GM18951 (cell line): ENCODE data around the gene LRRFIP1.

Experiments
- POLR2A ChIP-seq: IDR thresholded peaks from 4 replicates; pipeline ENCODE4 v1.6.1; 2011; ENCODE audit warnings: mild to moderate bottlenecking; ENCODE audit not compliant: insufficient read length, insufficient read depth; ENCODE audit errors: extremely low read depth
- in situ Hi-C: fragments of 300-500 bp; cut with MboI; formaldehyde crosslinking; loops from one replicate; pipeline ENCODE4 v1.12.0; 2022; ENCODE audit warnings: low sequenced_read_pairs, mixed read lengths, inconsistent platforms; ENCODE audit not compliant: unreplicated experiment

Gene LRRFIP1

DNA sequence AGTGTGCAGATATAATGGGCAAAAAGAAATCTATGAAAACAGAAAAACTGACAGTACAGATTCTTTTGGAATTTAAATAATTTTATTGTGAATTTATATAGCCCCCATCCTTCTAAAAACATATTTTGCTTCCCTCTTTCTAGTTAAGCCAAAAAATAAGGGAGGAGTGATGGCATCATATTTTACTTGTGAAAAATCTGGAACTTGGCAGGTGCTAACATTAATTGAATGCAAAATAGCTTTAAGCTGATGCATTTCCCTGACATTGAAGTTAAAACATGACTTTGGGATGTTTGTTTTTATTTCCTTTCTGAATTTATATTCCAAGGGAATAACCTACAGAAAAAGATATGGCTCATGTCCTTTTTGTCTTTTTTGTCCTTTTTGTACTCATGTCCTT, 88.6 kb downstream of the LRRFIP1 start:
- in situ Hi-C loops: no loop called here
- TF ChIP-seq POLR2A: no peak

DNA sequence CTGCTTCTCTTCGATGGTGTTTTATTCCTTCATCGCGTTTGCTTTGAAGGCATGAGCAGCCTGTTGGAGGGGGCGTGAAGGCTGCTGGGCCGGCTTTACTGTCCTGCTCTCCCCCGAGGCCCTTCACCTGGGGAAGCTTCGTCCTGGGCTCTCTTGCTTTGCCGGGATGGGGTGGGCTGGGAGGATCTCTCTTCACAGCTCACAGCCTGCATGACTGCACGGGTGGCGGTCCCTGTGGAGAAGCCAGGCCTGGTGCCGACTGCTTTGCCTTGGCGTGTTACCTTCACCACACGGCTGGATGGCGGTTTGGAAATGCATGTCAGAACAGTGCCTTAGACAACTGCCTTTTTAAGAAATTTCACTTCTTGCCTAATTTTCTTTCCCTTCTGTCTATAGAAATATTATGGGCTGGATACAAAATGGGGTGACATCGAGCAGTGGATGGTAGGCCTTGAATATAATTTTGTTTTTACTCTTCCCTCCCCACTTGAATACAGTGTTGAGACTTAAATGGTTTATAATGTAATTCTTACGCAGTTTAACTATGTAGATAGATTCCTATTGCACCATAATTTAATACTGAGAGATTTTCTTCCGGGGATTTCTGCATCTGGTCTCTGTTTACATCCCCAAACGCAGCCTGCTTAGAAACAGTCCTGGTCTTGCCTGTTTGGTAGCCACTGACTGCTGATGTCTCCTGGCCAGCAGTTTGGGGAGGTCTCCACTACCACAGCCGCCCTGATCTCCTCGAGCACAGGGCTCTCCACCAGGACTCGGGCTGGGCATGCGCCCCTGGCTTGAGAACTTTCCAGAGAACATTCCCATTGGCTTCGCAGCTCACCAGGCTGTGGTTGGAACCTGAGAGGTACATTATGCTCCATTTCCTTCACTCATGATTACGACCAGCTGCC, 90.2 kb downstream of the LRRFIP1 start:
- no peak for TF ChIP-seq POLR2A
- in situ Hi-C loops: no loop called here

DNA sequence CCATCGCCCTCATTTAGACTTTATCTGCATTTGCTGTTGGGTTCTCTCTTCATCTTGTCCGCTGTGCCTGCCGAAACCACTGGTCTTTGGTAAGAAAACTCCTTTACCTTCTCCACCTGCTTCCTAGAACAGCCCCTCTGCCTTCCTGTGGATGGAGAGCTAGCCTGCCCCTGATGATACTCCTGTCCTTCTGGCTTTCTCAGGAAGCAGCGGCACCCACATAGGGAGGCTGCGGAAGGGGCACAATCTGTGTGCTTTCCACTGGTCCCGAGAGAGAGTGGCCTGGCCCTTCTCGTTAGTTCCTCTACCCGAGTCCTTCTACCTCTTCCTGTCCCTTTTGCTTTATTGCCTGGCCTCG, 90.9 kb downstream of the LRRFIP1 start:
- TF ChIP-seq POLR2A: no peak
- in situ Hi-C loops: no loop called here

DNA sequence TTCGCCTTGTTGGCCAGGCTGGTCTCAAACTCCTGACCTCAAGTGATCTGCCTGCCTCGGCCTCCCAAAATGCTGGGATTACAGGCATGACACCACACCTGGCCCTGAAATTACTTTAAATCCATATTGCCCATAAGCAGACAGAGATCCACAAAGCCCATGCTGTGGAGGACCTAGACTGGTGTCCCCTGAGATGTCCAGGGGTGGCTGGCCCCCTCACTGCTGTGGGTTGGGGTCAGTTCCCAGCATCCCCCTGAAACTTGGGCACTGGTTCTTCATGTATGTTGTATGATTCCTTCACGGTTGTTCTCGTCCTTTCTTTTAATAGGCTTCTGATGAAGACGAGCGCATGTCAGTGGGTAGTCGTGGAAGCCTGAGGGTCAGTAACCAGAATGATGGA, 93.1 kb downstream of the LRRFIP1 start:
- in situ Hi-C loops: no loop called here
- TF ChIP-seq POLR2A: no peak

DNA sequence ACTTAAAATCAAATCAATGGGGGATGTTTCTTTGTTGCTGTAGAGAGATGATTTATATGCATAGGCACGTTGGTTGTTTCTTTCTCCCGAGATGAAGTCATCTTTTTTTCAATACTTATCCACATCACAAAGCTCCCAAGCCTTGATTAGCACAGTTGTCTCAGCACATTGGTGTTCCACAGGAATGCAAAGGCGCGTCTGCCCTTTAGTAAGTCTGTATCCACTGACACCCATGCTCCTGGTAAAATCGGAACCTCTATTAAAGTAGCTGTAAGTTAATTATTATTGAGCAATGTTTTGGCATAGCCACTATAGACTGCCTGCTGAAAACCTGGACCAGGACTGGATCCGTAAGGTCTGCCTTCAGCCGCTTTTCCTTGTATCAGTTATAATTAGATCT, 93.6 kb downstream of the LRRFIP1 start:
- in situ Hi-C loops: no loop called here
- TF ChIP-seq POLR2A: no peak

DNA sequence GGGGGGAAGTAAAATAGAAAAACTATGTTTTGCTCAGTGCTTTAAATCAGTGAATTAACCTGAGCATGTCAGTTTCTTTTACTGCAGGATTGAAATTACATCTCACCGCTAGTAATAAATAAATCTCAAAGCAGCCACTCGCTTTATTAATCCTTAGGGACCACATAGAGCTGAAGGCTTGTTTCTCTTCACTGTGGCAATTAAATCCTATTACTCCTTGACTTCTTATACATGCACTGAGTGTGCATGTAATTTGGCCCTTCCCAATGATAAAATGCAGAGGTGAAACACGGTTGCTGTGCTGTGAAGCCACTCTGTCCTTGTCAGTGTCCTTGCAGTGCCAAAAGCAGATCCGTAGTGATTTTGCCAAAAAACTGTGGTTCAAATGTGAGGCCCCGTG, 94.1 kb downstream of the LRRFIP1 start:
- in situ Hi-C loops: no loop called here
- TF ChIP-seq POLR2A: no peak

DNA sequence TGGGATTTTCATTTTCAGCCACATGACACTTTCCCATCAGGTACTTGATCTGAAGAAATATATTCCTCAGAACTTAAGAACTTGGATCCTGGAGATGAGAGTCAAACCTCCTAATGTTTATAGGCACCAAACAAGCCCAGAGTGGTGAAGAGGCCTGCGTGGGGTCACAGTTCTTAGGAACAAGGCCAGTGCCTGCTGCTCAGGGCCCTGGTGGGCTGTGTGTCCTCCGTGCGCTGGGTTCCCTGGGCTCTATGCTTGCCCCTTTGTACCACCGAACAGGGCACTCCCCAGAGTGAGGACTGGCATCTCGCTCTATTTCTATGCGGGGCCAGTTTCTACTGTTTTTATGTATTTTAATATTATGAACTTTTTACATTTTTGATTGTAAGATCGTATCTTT, 95.2 kb downstream of the LRRFIP1 start:
- in situ Hi-C loops: no loop called here
- no peak for TF ChIP-seq POLR2A

- no peak for TF ChIP-seq POLR2A
- in situ Hi-C loops: no loop called here
Observed at GRCh38 chr2:237723023-237723422, 95.6 kb downstream of the LRRFIP1 start.

GRCh38 chr2:237723602-237724001, 96.2 kb downstream of the LRRFIP1 start:
- in situ Hi-C loops: no loop called here
- TF ChIP-seq POLR2A: no peak

DNA sequence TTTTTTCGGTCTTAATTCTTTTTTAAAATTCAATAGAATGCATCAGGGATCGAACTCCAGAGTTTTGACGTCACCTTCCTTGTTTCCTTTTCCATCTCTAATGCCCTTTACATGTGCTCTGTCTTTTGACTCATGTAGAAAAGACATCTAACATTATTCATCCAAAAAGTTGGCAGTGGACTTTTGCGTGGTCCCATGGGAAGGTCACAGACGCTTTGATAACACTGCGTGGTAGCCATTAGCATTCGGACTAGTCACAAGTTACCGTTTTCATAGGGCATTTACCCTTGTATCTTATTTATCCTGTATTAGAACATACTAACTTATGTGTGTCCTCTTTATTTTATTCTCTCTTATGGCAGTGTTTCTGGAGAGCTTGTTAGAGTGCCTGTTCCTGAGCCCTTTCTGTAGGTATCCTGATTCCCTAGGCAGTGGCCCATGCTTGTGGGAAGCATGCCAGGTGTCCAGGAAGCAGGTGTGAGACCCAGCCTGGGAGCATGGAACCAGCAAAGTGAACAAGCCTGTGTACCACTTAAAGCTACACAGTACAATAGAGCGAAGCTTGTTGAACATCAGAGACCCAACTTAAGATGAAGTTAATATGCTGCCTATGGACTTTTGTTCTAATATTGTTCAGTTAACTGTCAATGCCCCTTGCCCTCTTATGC, 97.6 kb downstream of the LRRFIP1 start:
- TF ChIP-seq POLR2A: no peak
- in situ Hi-C loops: no loop called here

DNA sequence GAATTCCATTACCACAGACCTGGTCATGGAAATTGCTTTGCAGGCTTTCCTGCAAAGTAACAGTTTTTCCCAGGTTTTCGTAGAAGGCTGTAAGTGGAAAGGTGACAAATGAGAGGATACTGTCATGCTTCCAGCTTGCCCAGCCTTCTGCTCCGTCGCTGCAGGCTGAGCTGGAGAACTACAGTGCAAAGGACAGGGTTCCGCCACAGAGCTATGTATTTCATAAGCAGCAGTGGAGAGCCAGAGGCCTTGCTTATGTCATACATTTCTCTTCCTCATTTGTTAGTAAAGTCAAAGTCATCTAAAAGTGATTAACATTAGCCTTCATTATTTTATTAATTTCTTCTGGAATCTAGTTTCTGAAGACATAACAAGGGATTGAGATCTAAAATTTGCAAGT, 98.3 kb downstream of the LRRFIP1 start:
- in situ Hi-C loops: no loop called here
- TF ChIP-seq POLR2A: no peak

DNA sequence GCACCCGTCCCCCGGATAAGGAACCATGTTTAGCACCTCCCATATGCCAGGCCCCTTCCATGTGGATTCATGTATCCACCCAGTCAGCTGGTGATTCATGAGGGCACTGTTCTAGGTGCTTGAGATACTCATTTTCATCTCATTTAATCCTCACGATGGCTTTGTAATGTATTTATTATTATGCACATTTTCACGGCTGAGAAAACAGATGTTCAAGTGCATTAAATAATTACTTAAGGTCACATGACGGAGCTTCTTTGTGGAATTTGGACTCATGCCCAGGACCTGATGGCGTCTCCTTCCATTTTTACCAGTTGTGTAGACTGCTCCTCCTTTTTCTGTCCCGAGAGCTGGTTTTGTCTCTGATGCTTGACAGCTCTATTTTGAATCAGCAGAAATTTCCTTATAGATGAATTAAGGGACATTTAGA, 99.0 kb downstream of the LRRFIP1 start:
- in situ Hi-C loops: no loop called here
- no peak for TF ChIP-seq POLR2A

DNA sequence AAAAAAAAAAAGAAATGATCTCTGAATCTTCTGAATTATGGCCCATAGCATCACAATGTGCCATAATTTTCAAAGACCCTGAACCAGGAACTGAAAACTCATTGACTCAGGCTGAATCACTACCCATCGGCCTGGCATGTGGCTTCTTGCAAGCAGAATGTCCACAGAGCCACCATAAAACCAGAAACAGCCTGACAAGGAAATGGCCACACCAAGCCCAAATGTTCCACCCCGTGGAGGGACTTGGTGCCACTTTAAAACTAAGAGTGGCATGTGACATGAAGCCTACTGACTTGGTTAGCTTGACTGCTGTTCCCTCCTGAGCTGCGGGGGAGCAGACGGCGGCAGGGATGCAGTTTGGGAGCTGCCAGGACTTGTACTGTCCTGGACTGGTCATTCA, 100.0 kb downstream of the LRRFIP1 start:
- TF ChIP-seq POLR2A: no peak
- in situ Hi-C loops: no loop called here
